DMS 273 treated with DMSO at 0.1 percent for 48 hours (cell line): ENCODE results near the gene RCAN3.
"Not testable (repeated sequence)": the region's sequence is repeated elsewhere in the genome, so short reads cannot be mapped to it uniquely, and the experiment has no call there.

Source experiments
- DNase-seq: peaks from one replicate; lab custom pipeline; 2025; lab: John Stamatoyannopoulos, UW

Gene RCAN3

DNA sequence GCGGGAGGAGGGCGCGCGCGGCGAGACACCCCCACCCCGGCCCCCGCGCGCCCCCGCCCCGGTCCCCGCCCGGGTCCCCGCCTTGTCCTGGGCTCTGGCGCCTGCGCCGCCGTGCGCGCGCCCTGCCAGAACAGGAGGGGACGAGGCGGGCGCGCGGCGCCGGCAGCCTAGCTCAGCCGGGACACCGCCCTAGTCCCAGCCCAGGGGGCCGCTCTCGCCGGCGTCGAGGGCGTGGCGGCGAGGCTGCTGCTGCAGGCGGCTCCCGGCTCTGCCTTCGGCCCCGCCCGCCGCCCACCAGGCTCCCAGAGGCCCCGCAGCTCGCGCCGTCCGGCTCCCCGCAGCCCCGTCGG is at the start of gene RCAN3:
Gene RCAN3 (plus strand): TSS at position 128 of the 350 bp plus-strand sequence. CDS start 11,537 bp downstream, outside the sequence.
- peak; percentile 64 for DNase-seq

DNA sequence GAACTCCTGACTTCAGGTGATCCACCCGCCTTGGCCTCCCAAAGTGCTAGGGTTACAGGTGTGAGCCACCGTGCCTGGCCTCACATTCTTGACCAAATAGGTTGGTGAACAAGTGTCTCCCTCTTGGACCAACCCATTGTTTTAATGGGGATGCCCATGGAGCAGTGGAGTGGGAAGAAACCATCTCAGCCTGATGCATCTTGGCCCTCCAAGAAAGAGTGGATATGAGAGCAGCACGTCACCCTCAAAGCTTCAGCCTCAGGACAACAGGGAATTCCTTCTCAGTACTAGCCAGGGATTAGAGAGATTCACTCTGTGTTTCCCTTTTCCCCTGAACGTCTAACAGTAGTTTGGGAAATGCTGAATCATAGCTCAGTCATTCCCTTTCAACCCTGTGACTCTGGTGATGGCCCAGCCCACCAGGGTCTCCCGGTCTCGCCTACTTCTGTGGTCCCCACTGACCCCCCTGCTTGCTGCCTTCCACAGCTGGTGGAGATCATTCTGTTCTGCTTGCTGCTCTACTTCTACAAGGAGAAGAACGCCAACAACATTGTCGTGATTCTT is 49.6 kb upstream of the RCAN3 start:
- DNase-seq = no peak

DNA sequence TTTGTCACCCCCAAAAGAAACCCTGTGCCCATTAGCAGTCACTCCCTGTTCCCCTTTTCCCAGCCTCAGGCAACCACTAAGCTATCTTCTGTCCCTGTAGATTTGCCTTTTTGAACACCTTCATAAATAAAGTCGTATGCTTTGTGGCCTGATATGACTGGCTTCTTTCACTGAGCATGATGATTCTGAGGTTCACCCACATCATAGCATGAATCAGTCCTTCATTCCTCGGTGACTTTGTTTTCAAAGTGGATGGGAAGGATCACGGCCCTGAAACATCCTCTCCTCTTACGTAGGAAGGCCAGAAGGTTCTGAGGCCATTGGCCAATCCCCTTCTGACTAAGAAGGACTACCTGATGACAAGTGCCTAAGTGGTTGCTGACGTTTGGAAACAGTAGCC is 48.0 kb upstream of the RCAN3 start:
- DNase-seq = no peak

DNA sequence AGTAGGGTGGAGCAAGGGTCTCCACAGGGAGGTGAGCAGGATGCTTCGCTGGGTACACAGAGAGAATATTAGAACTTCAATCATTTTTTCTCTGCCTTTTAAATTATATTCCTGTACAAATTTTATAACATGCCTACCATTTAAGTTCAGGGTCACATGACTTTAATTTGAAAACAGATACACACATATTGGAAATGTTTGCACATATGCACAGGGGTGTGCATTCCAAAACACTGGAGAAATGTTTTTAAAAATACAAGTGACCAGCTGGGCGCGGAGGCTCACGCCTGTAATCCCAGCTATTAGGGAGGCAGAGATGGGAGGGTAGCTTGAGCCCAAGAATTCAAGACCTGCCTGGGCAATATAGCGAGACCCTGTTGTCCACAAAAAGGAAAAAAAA is 47.4 kb upstream of the RCAN3 start:
- DNase-seq = no peak

DNA sequence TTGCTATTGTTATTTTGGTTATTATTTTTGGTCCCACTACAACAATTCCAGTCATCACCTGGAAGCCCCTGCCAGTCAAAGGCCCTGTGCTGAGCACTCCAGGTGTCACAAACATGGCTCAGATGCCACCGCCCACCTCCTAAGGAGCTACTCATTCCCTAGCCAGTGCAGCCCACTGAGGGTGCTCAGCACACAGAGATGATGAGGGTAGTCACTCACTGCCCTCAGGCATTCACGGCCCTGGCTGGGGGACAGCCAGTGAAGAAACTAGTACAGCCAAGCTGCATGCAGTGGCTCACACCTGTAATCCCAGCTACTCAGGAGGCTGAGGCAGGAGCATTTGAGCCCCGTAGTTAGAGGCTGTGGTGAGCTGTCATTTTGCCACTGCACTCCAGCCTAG is 44.8 kb upstream of the RCAN3 start:
- DNase-seq = no peak

DNA sequence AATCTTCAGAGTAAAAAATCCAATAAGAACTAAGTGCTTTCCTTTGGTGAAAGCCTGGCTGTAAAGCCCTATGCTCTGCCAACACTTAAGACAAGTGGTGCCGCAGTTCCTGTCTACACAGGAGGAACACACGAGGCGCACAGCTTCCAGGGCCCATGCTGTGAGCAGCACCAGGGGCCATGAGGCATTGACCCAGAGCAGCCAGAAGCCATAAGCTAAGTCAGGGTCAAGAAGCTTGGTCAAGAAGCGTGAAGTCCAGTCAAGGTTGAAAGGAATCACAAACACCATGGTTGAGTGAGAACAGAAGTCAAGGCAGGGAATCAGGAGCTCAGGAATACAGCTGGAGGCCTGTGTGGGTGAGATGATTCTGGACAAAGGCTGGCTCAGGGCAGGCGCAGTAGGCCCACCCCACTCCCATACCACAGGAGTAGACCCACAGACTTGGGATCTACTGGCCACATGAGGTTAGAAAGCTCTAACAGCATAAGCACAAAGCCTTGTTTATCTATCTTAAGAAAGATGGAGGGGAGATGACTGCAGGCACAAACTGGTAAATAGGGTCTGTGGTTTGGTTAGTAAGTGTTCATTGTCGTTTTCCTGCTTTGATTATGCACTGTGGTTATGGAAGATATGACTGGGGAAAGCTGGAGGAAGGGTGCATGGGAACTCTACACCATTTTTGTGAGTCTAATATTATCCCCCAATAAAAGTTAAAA is 42.9 kb upstream of the RCAN3 start:
- DNase-seq = no peak

DNA sequence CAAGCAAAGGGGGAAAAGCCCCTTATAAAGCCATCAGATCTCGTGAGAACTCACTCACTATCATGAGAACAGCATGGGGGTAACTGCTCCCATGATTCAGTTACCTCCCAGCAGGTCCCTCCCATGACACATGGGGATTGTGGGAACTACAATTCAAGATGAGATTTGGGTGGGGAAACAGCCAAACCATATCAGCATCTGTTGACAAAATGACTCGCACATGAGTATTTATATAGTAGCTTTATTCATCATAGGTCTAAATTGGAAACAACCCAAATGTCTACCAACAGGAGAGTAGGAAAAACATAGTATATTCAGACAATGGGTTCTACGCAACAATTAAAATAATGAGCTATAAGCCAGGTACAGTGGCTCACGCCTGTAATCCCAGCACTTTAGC is 40.5 kb upstream of the RCAN3 start:
- not testable (repeated sequence) for DNase-seq

DNA sequence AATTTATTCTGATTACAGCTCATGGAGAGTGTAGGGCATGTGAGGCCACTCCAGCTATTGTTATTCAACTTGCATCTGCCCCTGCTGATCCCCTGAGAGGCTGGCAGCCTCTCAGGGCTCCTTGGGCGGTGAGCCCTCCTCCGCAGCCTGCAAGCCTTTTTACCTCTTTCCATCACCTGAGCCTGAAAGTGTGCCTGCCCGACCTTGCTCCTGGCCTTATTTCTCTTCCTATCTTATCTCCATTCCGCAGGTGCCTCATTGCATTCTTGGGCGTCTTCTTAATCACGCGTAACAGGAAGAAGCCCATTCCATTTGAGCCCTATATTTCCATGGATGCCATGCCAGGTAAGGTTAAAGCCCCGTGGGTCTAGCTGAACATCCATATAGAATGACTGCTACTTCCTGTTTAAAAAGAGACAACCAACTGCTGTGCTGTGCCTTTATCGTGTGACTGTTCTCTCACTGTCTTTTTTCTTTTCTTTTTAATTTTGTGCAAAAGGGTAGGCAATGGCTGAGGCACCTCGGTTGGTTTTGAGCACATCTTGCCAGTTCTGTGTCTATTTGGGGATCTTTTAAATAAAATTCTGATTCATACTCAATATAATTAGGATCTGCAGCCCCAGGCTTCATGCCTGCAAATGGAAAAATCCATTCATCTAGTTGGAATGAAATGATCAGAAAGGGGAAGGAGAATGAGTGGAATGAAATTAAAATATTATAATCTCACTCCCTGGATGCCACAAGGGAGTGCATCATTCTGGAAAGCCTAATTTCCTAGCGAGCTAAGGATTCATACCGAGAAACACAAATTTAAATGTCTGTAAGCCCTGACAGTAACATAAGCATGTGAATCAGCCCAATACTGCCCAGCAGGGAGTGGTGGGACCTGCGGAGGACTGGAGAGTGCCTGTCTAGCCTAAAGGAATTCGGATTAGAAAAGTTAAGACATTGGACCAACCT is 38.6 kb upstream of the RCAN3 start:
- no peak for DNase-seq

DNA sequence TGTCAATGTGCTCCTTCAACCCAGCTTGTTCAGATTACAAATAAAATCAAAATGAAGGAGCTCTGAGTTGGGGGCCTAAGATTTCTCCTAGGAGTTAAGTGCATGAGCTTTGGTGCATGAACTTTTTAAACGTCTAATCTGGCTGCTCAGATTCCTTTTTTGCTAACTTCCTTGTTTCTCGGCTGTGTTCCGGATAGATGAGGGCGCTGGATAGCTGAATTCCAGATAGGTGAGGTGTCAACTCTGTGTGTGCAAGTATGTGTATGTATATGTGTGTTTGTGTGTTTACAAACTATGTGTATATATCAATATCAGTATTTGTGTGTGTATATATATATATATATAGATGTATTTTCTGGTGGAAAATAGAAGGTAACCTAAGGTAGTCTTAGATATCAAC is 37.5 kb upstream of the RCAN3 start:
- DNase-seq = no peak

DNA sequence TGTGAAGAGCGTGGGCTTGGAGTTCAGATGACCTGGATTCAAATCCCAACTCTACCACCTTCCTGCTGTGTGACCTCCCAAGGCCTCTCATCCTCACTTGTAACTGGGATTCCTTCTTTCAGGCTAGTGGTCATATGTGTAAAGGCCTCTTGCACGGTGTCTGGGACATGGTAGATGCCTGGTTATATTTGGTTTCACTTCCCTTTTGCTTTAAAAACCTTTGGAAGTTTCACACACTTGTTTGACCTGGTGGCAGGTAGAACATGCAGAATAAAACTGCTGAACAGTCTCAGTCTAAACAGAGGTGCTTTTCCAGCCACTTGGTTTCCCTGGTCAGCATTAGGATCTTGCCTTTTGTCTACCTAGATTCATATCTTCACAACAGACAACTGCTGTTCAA is 37.0 kb upstream of the RCAN3 start:
- no peak for DNase-seq

DNA sequence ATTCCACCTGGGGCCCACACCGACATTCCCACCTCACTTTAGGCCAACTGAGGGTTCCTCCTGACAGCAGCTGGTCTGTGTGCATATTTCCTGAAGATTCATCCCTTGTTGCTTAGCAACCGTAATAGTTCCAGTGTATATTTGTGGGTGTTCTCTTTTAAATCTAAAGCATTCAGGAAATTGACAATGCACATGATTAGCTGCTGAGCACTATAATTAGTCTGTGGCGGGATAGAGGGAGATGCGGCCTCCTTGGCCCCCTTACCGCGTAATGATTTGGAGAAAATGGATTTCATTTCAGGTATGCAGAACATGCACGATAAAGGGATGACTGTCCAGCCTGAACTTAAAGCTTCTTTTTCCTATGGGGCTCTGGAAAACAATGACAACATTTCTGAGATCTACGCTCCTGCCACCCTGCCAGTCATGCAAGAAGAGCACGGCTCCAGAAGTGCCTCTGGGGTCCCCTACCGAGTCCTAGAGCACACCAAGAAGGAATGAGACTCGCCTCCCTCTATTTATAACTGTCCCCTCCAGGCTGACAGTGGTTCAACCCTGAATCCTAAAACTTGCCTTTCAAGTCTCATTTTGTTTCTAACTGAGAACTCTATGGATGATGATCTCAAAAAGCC is 33.8 kb upstream of the RCAN3 start:
- DNase-seq = no peak

DNA sequence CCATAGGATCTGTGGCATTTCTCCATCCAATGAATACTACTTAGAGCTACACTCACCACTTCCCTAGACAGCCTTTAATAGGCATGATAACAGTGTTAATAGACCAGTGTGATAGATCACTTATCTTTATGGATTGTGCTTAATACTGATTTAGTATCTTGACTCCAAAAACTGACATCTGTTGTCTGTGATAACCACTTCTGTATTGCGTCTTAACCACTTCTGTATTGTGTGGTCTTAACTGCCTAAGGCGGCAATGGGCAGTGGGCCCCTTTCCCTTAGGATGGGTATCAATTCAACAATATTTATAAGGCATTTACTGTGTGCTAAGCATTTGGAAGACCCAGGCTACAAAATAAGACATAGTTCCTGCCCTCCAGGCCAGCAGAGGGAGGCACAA is 32.0 kb upstream of the RCAN3 start:
- DNase-seq = no peak

DNA sequence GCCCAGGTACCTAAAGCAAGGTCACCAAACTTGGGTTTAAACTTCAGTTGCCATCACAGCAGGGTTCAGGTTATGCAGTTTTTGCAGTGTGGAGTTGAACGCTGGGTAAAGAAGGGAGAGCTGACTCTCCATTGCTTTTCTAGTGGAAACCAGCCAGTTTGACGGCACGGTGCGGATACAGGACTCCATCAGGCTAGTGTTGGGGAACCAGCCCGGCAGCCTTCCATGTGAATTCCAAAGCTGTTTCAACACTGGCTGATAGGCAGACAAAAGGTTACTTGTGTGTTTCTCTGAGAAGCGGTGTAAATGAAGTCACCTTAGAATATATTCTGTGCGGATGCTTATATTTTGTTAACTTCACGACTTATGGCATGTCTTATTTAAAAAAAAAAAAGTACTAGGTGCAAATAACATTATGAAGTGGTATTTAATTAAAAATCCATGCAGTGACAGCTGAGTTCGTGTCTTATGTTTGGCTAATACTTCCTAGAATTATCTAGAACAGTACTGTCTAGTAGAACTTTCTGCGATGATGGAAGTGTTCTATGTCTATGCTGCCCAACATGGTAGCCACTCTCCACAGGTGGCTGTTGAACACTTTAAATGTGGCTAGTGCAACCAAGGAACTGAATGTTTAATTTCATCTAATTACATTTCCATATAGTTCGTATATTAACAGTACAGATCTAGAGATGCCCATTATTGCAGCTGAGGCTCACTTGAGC is 29.9 kb upstream of the RCAN3 start:
- no peak for DNase-seq

DNA sequence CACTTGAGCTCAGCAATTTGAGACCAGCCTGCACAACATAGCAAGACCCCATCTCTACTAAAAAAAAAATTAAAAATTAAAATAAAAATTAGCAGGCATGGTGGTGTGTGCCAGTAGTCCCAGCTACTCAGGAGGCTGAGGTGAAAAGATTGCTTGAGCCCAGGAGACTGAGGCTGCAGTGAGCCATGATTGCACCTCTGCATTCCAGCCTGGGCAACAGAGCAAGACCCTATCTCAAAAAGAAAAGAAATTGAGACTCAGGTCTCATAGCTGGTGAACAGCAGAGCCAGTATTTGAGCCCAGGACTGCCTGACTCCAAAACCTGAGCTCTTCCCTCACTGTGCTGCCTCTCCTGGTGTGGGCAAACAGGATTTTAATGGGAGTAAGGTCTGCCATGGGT is 28.4 kb upstream of the RCAN3 start:
- DNase-seq = no peak

DNA sequence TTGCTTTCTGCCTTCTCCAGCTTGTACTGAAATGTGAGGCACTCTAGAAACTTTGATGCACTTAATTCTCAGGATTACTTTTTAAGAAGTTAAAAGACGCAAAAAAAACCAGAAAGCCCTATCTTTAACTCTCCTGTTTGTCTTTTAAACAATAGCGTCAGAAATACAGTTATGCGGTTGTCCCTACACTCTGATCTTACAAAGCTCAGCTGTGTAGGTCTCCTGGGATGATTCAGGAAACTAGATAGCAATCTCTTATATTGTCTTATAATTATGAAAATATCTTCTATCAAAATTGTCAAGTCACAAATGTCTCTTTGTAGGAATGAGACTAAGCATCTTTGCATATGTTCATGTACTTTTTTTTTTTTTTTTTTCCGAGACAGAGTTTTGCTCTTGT is 26.9 kb upstream of the RCAN3 start:
- DNase-seq = no peak

DNA sequence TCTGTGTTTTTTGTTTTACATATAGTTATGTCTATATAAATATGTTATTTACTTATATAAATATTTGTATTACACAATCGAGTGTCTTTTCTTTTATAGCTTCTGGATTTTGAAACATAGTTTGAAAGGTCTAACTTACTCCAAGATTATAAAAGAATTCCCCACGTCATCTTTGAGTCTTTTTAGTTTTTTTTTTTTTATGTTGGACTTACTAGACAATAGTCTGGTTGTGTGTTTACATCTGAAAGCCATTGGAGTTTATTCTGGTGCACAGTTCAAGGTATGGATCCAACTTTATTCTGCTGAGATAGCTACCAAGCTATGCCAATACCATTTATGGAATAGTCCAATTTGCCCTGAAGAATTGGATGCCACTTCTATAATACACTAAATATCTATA is 26.1 kb upstream of the RCAN3 start:
- DNase-seq = no peak

DNA sequence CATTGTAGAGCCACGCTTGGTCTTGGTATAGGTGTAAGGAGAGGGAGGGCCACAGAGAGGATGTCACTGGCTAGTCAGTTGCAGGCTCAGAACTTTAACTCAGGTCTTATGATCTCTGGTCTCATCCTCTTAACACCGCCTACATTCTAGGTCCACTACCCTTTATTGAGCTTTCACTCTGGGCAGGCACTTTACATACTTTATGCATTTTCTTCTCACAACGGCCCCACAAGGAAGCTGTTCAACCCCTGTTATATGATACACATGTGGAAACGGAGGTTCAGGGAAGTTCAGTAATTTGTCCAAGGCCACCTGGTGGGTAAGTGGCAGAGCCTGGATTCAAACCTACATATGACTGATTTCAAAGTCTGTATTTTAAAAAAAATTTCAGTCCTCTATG is 25.3 kb upstream of the RCAN3 start:
- no peak for DNase-seq

DNA sequence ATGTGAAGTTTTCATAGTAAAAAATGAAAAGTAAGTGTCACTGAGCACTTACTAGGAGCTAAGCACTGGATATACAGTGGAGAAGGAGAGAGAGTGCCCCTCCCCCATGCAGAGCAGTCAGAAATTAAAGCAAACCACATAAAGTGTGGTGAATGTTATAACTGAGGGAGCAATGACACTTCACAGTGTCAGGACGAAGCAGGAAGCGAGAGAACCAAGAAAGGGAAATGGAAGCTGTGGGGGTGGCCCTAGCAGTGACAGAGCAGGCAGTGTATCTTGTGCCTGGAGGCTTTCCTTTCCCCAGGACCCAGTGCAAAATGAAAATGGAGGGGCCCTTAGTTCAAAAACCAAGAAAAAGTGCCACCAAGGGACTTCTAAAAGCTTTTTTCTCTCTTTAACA is 21.5 kb upstream of the RCAN3 start:
- no peak for DNase-seq

DNA sequence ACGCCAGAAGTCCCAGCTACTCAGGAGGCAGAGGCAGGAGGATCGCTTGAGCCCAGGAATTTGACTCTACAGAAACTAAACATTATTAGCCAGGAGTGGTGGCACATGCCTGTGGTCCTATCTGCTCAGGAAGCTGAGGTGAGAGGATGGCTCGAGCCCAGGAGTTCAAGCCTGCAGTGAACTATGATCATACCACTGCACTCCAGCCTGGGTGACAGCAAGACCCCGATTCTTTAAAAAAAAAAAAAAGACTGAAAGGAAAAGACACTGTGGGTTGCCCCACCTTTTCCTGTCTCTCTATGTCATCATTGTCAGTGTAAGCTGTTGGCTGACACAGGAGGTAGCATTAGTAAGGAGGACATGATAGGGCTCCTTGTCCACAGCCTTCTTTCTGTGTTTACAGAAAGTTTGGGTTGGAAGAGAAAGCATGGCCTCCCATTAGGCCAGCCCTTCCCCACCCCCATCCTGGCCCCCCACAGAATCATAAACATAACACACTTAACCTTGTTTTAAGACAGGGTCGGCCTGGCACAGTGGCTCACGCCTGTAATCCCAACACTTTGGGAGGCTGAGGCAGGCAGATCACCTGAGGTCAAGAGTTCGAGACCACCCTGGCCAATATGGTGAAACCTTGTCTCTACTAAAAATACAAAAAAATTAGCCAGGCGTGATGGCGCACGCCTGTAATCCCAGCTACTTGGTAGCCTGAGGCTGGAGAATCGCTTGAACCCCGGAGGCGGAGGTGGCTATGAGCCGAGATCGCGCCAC is 20.6 kb upstream of the RCAN3 start:
- DNase-seq = no peak

DNA sequence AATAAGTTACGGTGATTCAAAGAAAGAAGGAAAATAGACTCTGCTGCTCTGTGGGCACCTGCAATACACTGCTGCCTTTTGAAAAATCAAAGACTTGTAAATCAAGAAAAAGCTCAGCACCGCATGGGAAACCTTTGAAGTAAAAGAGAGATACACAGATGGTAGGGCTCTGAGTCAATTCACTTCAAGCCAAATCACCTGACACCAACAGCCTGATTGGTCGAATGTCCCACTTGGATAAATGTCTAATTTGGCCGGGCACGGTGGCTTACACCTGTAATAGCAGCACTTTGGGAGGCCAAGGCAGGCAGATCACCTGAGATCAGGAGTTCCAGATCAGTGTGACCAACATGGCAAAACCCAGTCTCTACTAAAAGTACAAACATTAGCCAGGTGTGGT is 19.2 kb upstream of the RCAN3 start:
- DNase-seq = no peak

DNA sequence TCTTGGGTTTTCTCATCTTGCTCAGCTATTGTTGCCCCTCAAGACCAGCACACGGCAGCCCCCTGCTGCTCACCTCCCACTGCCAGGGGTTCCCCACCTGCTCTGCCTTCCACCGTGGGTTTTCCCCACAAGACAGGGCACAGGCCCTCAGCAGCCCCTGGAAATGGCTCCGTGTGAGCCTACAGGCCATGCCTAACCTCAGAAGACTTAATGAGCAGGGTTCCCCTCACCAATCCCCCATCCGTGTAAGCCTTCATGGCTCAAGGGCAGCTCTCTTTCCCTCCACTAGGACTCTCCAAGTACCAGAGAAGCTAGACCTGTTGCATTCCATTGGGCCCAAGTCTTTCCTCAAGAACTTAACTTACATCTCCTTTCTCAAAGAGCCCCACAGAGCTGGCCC is 18.4 kb upstream of the RCAN3 start:
- DNase-seq = no peak
